Common myeloid progenitor, CD34-positive (primary cell): Measurements from ENCODE around the gene LMF1.

ENCODE experiments used
- CTCF ChIA-PET: fragments of 350-600 bp; sonication (Branson Sonifier 250); formaldehyde crosslinking; loops from one replicate; lab custom pipeline; 2021; ENCODE audit warnings: antibody characterized with exemption; lab: Charles Lee
- POLR2A ChIA-PET: fragments of 350-600 bp; sonication (Branson Sonifier 250); formaldehyde crosslinking; loops from one replicate; lab custom pipeline; 2021; ENCODE audit warnings: antibody characterized with exemption; lab: Charles Lee
- DNase-seq, 3 donors: peaks; one replicate each; pipeline versions ENCODE4 v3.0.0 to v3.0.0-alpha.2; 2013
- H3K27ac ChIP-seq, 2 experiments: 1 replicate in 1 of 2; 2 replicates in 1 of 2; pipeline ENCODE4 v1.7.0; 2013; ENCODE audit warnings: inconsistent platforms in 2 of 2, low read length in 2 of 2, mild to moderate bottlenecking in 2 of 2, low read depth in 1 of 2, moderate library complexity in 1 of 2; ENCODE audit not compliant: severe bottlenecking in 2 of 2, insufficient read depth in 1 of 2, poor library complexity in 1 of 2
- H3K27me3 ChIP-seq, 5 experiments: replicated peaks in 2 of 5; 1 replicate in 3 of 5; 2 replicates in 2 of 5; pipeline versions ENCODE4 v1.6.1 to v1.7.0; 2013; ENCODE audit warnings: low read length in 4 of 5, mild to moderate bottlenecking in 2 of 5, moderate library complexity in 2 of 5, inconsistent platforms in 1 of 5; ENCODE audit not compliant: insufficient read depth in 5 of 5, control insufficient read depth in 4 of 5
- H3K36me3 ChIP-seq, 4 experiments: 1 replicate in 2 of 4; 2 replicates in 2 of 4; pipeline versions ENCODE4 v1.6.1 to v1.7.0; 2013; ENCODE audit warnings: low read length in 3 of 4, control low read depth in 1 of 4, mild to moderate bottlenecking in 1 of 4; ENCODE audit not compliant: control insufficient read depth in 4 of 4, insufficient read depth in 4 of 4
- H3K4me1 ChIP-seq, 4 experiments: 1 replicate in 3 of 4; 2 replicates in 1 of 4; pipeline versions ENCODE4 v1.6.1 to v1.7.1; 2013; ENCODE audit warnings: low read length in 3 of 4, mild to moderate bottlenecking in 3 of 4, control low read depth in 1 of 4, inconsistent platforms in 1 of 4, moderate library complexity in 1 of 4; ENCODE audit not compliant: control insufficient read depth in 4 of 4, insufficient read depth in 4 of 4; ENCODE audit errors: control extremely low read depth in 1 of 4
- H3K4me3 ChIP-seq, 7 experiments: 1 replicate in 4 of 7; 2 replicates in 3 of 7; pipeline versions ENCODE4 v1.5.1 to v1.7.0; 2013; ENCODE audit warnings: mild to moderate bottlenecking in 7 of 7, low read length in 6 of 7, moderate library complexity in 6 of 7, inconsistent platforms in 2 of 7, low read depth in 2 of 7, control low read depth in 1 of 7; ENCODE audit not compliant: insufficient read depth in 4 of 7, control insufficient read depth in 1 of 7; ENCODE audit errors: extremely low read depth in 1 of 7
- H3K9me3 ChIP-seq, 5 experiments: 1 replicate in 4 of 5; 2 replicates in 1 of 5; pipeline versions ENCODE4 v1.6.1 to v1.7.1; 2013; ENCODE audit warnings: low read length in 4 of 5, mild to moderate bottlenecking in 2 of 5, inconsistent platforms in 1 of 5, low read depth in 1 of 5, moderate library complexity in 1 of 5; ENCODE audit not compliant: control insufficient read depth in 4 of 5, insufficient read depth in 2 of 5; ENCODE audit errors: control extremely low read depth in 1 of 5
- WGBS: methylation state at CpG from one replicate; pipeline ENCODE4 v1.1.5; 2013; ENCODE audit not compliant: insufficient coverage; 5-methylcytosine and 5-hydroxymethylcytosine counted together

LMF1 gene

GRCh38 chr16:856101-856500 is 114.7 kb downstream of the LMF1 start:
- no peak for DNase-seq
- ChIA-PET POLR2A (no interaction called here), CTCF (no interaction called here)
- Histone ChIP-seq H3K27ac (no peak overlapping the region), H3K4me1 (no peaks in the 10 kb centered on the region), H3K36me3 (peaks cover 0 to 3% (median 0%) of the 10 kb centered on the region in 4 experiments), H3K4me3 (no peak overlapping the region), H3K9me3 (peaks cover 1 to 26% (median 17%) of the 10 kb centered on the region in 5 experiments), H3K27me3 (no peaks in the 10 kb centered on the region)
- WGBS, result 96% methylated on average over 11 of the region's 12 CpGs

- Histone ChIP-seq H3K27me3 (no peaks in the 10 kb centered on the region), H3K4me1 (no peaks in the 10 kb centered on the region), H3K9me3 (peaks cover under 1 to 32% (median 18%) of the 10 kb centered on the region in 5 experiments), H3K27ac (no peak overlapping the region), H3K4me3 (no peak overlapping the region), H3K36me3 (peaks cover 0 to 3% (median 0%) of the 10 kb centered on the region in 4 experiments)
- POLR2A ChIA-PET, result no interaction called here
- CTCF ChIA-PET, result no interaction called here
- no peak for DNase-seq
- 97% methylated on average over 13 of the region's 13 CpGs for WGBS
Observed at GRCh38 chr16:855471-855870, 115.3 kb downstream of the LMF1 start.

- H3K4me3 ChIP-seq, result no peak overlapping the region
- ChIA-PET POLR2A (no interaction called here), CTCF (no interaction called here)
- peaks cover 0 to 37% (median 24%) of the 10 kb centered on the region in 5 experiments for H3K9me3 ChIP-seq
- no peaks in the 10 kb centered on the region for H3K4me1 ChIP-seq
- 98% methylated on average over 22 of the region's 23 CpGs for WGBS
- H3K36me3 ChIP-seq, result peaks cover 0 to 3% (median 0%) of the 10 kb centered on the region in 4 experiments
- H3K27ac ChIP-seq, result no peak overlapping the region
- no peak for DNase-seq
- H3K27me3 ChIP-seq, result no peaks in the 10 kb centered on the region
Observed at GRCh38 chr16:854808-855410, 115.9 kb downstream of the LMF1 start.

- Histone ChIP-seq H3K4me1 (no peaks in the 10 kb centered on the region), H3K9me3 (peaks cover 0 to 44% (median 28%) of the 10 kb centered on the region in 5 experiments), H3K27ac (no peak overlapping the region), H3K4me3 (no peak overlapping the region), H3K36me3 (peaks cover 0 to 3% (median 0%) of the 10 kb centered on the region in 4 experiments), H3K27me3 (no peaks in the 10 kb centered on the region)
- CTCF ChIA-PET, result no interaction called here
- POLR2A ChIA-PET, result no interaction called here
- 97% methylated on average over 26 of the region's 31 CpGs for WGBS
- no peak for DNase-seq
Observed at GRCh38 chr16:853981-854807, 116.6 kb downstream of the LMF1 start.

DNA sequence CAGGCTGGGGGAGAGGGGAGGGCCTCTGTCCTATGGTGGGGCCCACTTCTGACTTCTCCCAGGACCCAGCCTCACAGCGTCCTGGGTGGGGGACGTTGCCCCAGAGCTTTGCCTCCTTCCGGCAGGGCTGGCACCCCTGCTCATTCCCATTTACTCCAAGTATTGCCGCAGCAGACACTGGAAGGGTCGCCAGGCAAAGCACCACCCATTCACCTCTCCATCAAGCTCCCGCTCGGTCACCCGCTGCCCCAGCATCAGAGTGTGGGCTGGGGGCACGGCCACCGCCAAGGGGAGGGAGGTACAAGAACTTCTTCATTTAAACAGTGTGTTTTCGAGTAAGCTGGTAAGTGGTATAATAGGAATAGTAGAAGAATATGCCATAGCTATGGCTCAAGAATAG is 117.5 kb downstream of the LMF1 start:
- peaks cover 0 to 3% (median 0%) of the 10 kb centered on the region in 4 experiments for H3K36me3 ChIP-seq
- no peaks in the 10 kb centered on the region for H3K4me1 ChIP-seq
- H3K4me3 ChIP-seq, result no peak overlapping the region
- DNase-seq, result no peak
- H3K27ac ChIP-seq, result no peak overlapping the region
- peaks cover 0 to 44% (median 37%) of the 10 kb centered on the region in 5 experiments for H3K9me3 ChIP-seq
- CTCF ChIA-PET, result no interaction called here
- no peaks in the 10 kb centered on the region for H3K27me3 ChIP-seq
- POLR2A ChIA-PET, result no interaction called here
- WGBS, result 90% methylated on average over 10 of the region's 11 CpGs

- ChIA-PET CTCF (no interaction called here), POLR2A (no interaction called here)
- no peak overlapping the region for H3K27ac ChIP-seq
- no peaks in the 10 kb centered on the region for H3K27me3 ChIP-seq
- H3K9me3 ChIP-seq, result peaks cover 0 to 50% (median 41%) of the 10 kb centered on the region in 5 experiments
- H3K4me1 ChIP-seq, result no peaks in the 10 kb centered on the region
- WGBS, result 96% methylated on average over 25 of the region's 32 CpGs
- peaks cover 0 to 3% (median 0%) of the 10 kb centered on the region in 4 experiments for H3K36me3 ChIP-seq
- peak overlapping the region in 1 of 7 experiments; percentile 8 for H3K4me3 ChIP-seq
- no peak for DNase-seq
Observed at GRCh38 chr16:852451-853185, 118.2 kb downstream of the LMF1 start.
